Hepatocyte (in vitro differentiated cells): Measurements from ENCODE around the gene COL7A1.

Experiments used
- EZH2 ChIP-seq: fragments of 200-600 bp; sonication (generic); IDR thresholded peaks from 2 replicates; pipeline ENCODE4 v1.6.1; 2016; ENCODE audit warnings: antibody characterized with exemption, mild to moderate bottlenecking, borderline replicate concordance
- EZH2phosphoT487 ChIP-seq: fragments of 200-600 bp; sonication (generic); IDR thresholded peaks from one replicate; pipeline ENCODE4 v1.6.1; 2018; ENCODE audit warnings: antibody characterized with exemption, mild to moderate bottlenecking, low read depth, moderate library complexity; ENCODE audit not compliant: unreplicated experiment, severe bottlenecking

- TF ChIP-seq EZH2phosphoT487: no peak
- no peak for TF ChIP-seq EZH2
Measured at GRCh38 chr3:48571938-48572337, 23.2 kb downstream of the COL7A1 start.
